HG03469 (cell line): ENCODE results near the gene IRX6.

ENCODE experiments used
- ATAC-seq: cut with Tn5 transposase; IDR thresholded peaks from one replicate; pipeline ENCODE4 v1.9.1; 2021; ENCODE audit warnings: mild to moderate bottlenecking, moderate library complexity, moderate number of reproducible peaks; ENCODE audit not compliant: unreplicated experiment

Gene IRX6

GRCh38 chr16:55323637-55324271 is at the start of gene IRX6:
Gene IRX6 (plus strand): TSS chr16:55324203. CDS start chr16:55325092, 889 bp downstream.
- no peak for ATAC-seq

- ATAC-seq: no peak
Measured at GRCh38 chr16:55274391-55274790, 49.6 kb upstream of the IRX6 start.

- ATAC-seq: no peak
Measured at GRCh38 chr16:55275167-55275566, 48.8 kb upstream of the IRX6 start.

GRCh38 chr16:55275869-55276268 is 48.1 kb upstream of the IRX6 start:
- ATAC-seq: no peak

- no peak for ATAC-seq
Measured at GRCh38 chr16:55277536-55277935, 46.5 kb upstream of the IRX6 start.

GRCh38 chr16:55279598-55279997 is 44.4 kb upstream of the IRX6 start:
- no peak for ATAC-seq

GRCh38 chr16:55280587-55280986 is 43.4 kb upstream of the IRX6 start:
- ATAC-seq: no peak

GRCh38 chr16:55282441-55282840 is 41.6 kb upstream of the IRX6 start:
- ATAC-seq: no peak

- no peak for ATAC-seq
Measured at GRCh38 chr16:55283812-55284717, 39.9 kb upstream of the IRX6 start.

GRCh38 chr16:55284718-55285099 is 39.3 kb upstream of the IRX6 start:
- ATAC-seq: no peak

- no peak for ATAC-seq
Measured at GRCh38 chr16:55285586-55285985, 38.4 kb upstream of the IRX6 start.

- ATAC-seq: no peak
Measured at GRCh38 chr16:55289353-55289752, 34.6 kb upstream of the IRX6 start.

- no peak for ATAC-seq
Measured at GRCh38 chr16:55291847-55292246, 32.2 kb upstream of the IRX6 start.

GRCh38 chr16:55292491-55292890 is 31.5 kb upstream of the IRX6 start:
- ATAC-seq: no peak

- no peak for ATAC-seq
Measured at GRCh38 chr16:55294129-55294528, 29.9 kb upstream of the IRX6 start.

- no peak for ATAC-seq
Measured at GRCh38 chr16:55294931-55295342, 29.1 kb upstream of the IRX6 start.

- no peak for ATAC-seq
Measured at GRCh38 chr16:55297062-55297909, 26.7 kb upstream of the IRX6 start.

- ATAC-seq: no peak
Measured at GRCh38 chr16:55297910-55298479, 26.0 kb upstream of the IRX6 start.

- no peak for ATAC-seq
Measured at GRCh38 chr16:55301385-55302008, 22.5 kb upstream of the IRX6 start.

- ATAC-seq: no peak
Measured at GRCh38 chr16:55302635-55303034, 21.4 kb upstream of the IRX6 start.

GRCh38 chr16:55308973-55309372 is 15.0 kb upstream of the IRX6 start:
- no peak for ATAC-seq
